Thyroid gland (tissue), 4 donors: Measurements from ENCODE around the gene TGFBR1. TPM values are rescaled to one million over a fixed set of nuclear protein-coding genes. Genes with fewer than 3 reads are reported as not detected.

Experiments
- DNase-seq, 2 donors: peaks; one replicate each; pipeline ENCODE4 v3.0.0-alpha.2; 2019
- H3K27ac ChIP-seq, 3 donors: fragments of 200-600 bp; sonication (generic); 1 replicate in 2 of 3; 2 replicates in 1 of 3; pipeline ENCODE4 v1.5.1; 2016 to 2019; ENCODE audit warnings: mild to moderate bottlenecking in 1 of 3, moderate library complexity in 1 of 3
- H3K27me3 ChIP-seq: fragments of 200-600 bp; sonication (generic); one replicate; pipeline ENCODE4 v1.5.1; 2019
- H3K36me3 ChIP-seq, 2 donors: fragments of 200-600 bp; sonication (generic); one replicate each; pipeline ENCODE4 v1.5.1; 2016 to 2019
- H3K4me1 ChIP-seq, 2 donors: fragments of 200-600 bp; sonication (generic); one replicate each; pipeline ENCODE4 v1.5.1; 2017 to 2019
- H3K4me3 ChIP-seq, 3 donors: fragments of 200-600 bp; sonication (generic); replicated peaks in 1 of 3; 1 replicate in 2 of 3; 2 replicates in 1 of 3; pipeline ENCODE4 v1.5.1; 2016; ENCODE audit warnings: mild to moderate bottlenecking in 1 of 3
- H3K9me3 ChIP-seq: fragments of 200-600 bp; sonication (generic); one replicate; pipeline ENCODE4 v1.5.1; 2017
- CTCF ChIP-seq, 6 experiments: fragments of 200-600 bp in 3 of 6; fragments of 450-650 bp in 3 of 6; sonication (generic) in 3 of 6; IDR thresholded peaks; one replicate each; pipeline ENCODE4 v1.5.1; 2016 to 2019; ENCODE audit warnings: antibody characterized with exemption in 6 of 6, mild to moderate bottlenecking in 2 of 6, inconsistent platforms in 1 of 6, moderate library complexity in 1 of 6
- POLR2A ChIP-seq, 2 donors: fragments of 450-650 bp; IDR thresholded peaks; one replicate each; pipeline ENCODE4 v1.6.1; 2017; ENCODE audit warnings: antibody characterized with exemption in 2 of 2, mild to moderate bottlenecking in 2 of 2, moderate library complexity in 1 of 2
- whole genome bisulfite sequencing, 2 donors: methylation state at CpG; one replicate each; pipeline ENCODE4 v1.1.5; 2017; 5-methylcytosine and 5-hydroxymethylcytosine counted together
- intact Hi-C: fragments of 100-400 bp; cut with DNase I; formaldehyde crosslinking; loops from one replicate; pipeline ENCODE4 v1.15.1; 2023
- total RNA-seq, 4 donors: library from RNA; depleted of rRNA; stranded (reverse); fragments of >200 nt; gene quantifications; one replicate each; pipeline ENCODE4 v1.2.3, GENCODE V29; 2016

The TGFBR1 gene
- total RNA-seq, 4 donors from 2014 or later, result 18.6 to 36.7 (median 28.5) TPM

GRCh38 chr9:99143655-99144054, 38.7 kb downstream of the TGFBR1 start:
- 97 to 98% methylated on average over 3 of the region's 3 CpGs for WGBS, 2 donors
- no peaks in the 10 kb centered on the region for H3K9me3 ChIP-seq
- intact Hi-C loops, result no loop called here
- H3K4me1 ChIP-seq, result no peaks in the 10 kb centered on the region
- no peak overlapping the region for H3K4me3 ChIP-seq
- H3K27me3 ChIP-seq, result no peaks in the 10 kb centered on the region
- peaks cover 0 to 10% of the 10 kb centered on the region in 2 donors for H3K36me3 ChIP-seq
- TF ChIP-seq CTCF (IDR thresholded peaks at IDR 0.05) (no peak), POLR2A (IDR thresholded peaks at IDR 0.05) (no peak)
- H3K27ac ChIP-seq, result no peak overlapping the region
- no peak for DNase-seq

- intact Hi-C loops, result no loop called here
- Histone ChIP-seq H3K4me1 (no peaks in the 10 kb centered on the region), H3K36me3 (peaks cover 0 to 20% of the 10 kb centered on the region in 2 donors), H3K27me3 (no peaks in the 10 kb centered on the region), H3K27ac (no peak overlapping the region), H3K4me3 (no peak overlapping the region), H3K9me3 (no peaks in the 10 kb centered on the region)
- DNase-seq, result no peak
- no peak for TF ChIP-seq CTCF (IDR thresholded peaks at IDR 0.05)
- TF ChIP-seq POLR2A (IDR thresholded peaks at IDR 0.05), result no peak
- 84 to 94% methylated on average over 4 of the region's 4 CpGs for WGBS, 2 donors
Observed at GRCh38 chr9:99144966-99145365, 40.1 kb downstream of the TGFBR1 start.

DNA sequence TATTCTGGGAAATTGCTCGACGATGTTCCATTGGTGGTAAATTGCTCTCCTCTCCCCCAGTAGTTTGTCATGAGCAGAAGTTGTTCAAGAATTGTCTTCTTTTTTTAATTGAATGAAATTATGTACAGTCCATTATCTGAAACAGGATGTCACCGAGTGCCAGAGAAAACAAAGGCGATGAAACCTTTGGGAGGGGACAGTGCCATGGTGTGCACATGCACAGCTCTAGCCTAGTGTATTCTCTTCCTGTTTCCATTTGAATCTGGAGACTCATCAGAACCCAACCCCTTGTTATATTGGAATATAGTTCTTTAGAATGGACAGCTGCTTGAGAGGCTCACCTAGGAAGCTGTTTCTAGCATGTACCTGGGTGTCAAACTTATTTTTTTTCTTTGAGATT, 41.7 kb downstream of the TGFBR1 start:
- WGBS, 2 donors, result 79 to 86% methylated on average over 4 of the region's 4 CpGs
- H3K4me3 ChIP-seq, result no peak overlapping the region
- intact Hi-C loops, result no loop called here
- DNase-seq, result no peak
- no peak for TF ChIP-seq POLR2A (IDR thresholded peaks at IDR 0.05)
- TF ChIP-seq CTCF (IDR thresholded peaks at IDR 0.05), result no peak
- peaks cover 0 to 20% of the 10 kb centered on the region in 2 donors for H3K36me3 ChIP-seq
- no peak overlapping the region for H3K27ac ChIP-seq
- no peaks in the 10 kb centered on the region for H3K9me3 ChIP-seq
- no peaks in the 10 kb centered on the region for H3K27me3 ChIP-seq
- H3K4me1 ChIP-seq, result no peaks in the 10 kb centered on the region

- DNase-seq, result no peak
- Histone ChIP-seq H3K4me3 (no peak overlapping the region), H3K36me3 (peaks cover 0 to 20% of the 10 kb centered on the region in 2 donors), H3K27me3 (no peaks in the 10 kb centered on the region), H3K4me1 (no peaks in the 10 kb centered on the region), H3K27ac (no peak overlapping the region), H3K9me3 (no peaks in the 10 kb centered on the region)
- intact Hi-C loops, result no loop called here
- TF ChIP-seq POLR2A (IDR thresholded peaks at IDR 0.05) (no peak), CTCF (IDR thresholded peaks at IDR 0.05) (no peak)
Observed at GRCh38 chr9:99147177-99147576, 42.3 kb downstream of the TGFBR1 start.

DNA sequence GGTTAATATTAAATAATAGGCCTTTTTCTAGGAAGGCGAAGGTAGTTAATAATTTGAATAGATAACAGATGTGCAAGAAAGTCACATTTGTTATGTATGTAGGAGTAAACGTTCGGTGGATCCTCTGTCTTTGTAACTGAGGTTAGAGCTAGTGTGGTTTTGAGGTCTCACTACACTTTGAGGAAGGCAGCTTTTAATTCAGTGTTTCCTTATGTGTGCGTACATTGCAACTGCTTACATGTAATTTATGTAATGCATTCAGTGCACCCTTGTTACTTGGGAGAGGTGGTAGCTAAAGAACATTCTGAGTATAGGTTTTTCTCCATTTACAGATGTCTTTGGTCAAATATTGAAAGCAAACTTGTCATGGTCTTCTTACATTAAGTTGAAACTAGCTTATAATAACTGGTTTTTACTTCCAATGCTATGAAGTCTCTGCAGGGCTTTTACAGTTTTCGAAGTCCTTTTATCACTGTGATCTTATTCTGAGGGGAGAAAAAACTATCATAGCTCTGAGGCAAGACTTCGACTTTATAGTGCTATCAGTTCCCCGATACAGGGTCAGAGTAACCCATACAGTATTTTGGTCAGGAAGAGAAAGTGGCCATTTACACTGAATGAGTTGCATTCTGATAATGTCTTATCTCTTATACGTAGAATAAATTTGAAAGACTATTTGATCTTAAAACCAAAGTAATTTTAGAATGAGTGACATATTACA, 45.7 kb downstream of the TGFBR1 start:
- 92 to 93% methylated on average over 8 of the region's 8 CpGs for WGBS, 2 donors
- Histone ChIP-seq H3K9me3 (no peaks in the 10 kb centered on the region), H3K4me3 (no peak overlapping the region), H3K36me3 (peaks cover 0 to 14% of the 10 kb centered on the region in 2 donors), H3K4me1 (no peaks in the 10 kb centered on the region), H3K27ac (no peak overlapping the region), H3K27me3 (no peaks in the 10 kb centered on the region)
- TF ChIP-seq POLR2A (IDR thresholded peaks at IDR 0.05), result no peak
- TF ChIP-seq CTCF (IDR thresholded peaks at IDR 0.05), result no peak
- intact Hi-C loops, result no loop called here
- DNase-seq, result no peak
